Upper lobe of left lung (tissue), 6 donors: ENCODE data around the gene DPP9. TPM values are rescaled to one million over a fixed set of nuclear protein-coding genes. Genes with fewer than 3 reads are reported as not detected.
"Not testable (repeated sequence)": the region's sequence is repeated elsewhere in the genome, so short reads cannot be mapped to it uniquely, and the experiment has no call there.

Experiments used
- ATAC-seq, 2 donors: fragments of 200-7000 bp; cut with Tn5 transposase; one replicate each; pipeline ENCODE4 v1.9.1; 2022; ENCODE audit warnings: mild to moderate bottlenecking in 2 of 2, moderate library complexity in 2 of 2; ENCODE audit not compliant: low FRiP score in 2 of 2
- DNase-seq, 2 donors: peaks; one replicate each; pipeline ENCODE4 v3.0.0-alpha.2; 2019 to 2020
- H3K27ac ChIP-seq, 4 donors: fragments of 200-600 bp; sonication (generic); one replicate each; pipeline ENCODE4 v1.5.1; 2016 to 2019
- H3K27me3 ChIP-seq, 4 donors: fragments of 200-600 bp; sonication (generic); one replicate each; pipeline ENCODE4 v1.5.1; 2017 to 2019
- H3K36me3 ChIP-seq, 4 donors: fragments of 200-600 bp; sonication (generic); one replicate each; pipeline ENCODE4 v1.5.1; 2016 to 2019
- H3K4me1 ChIP-seq, 4 donors: fragments of 200-600 bp; sonication (generic); one replicate each; pipeline ENCODE4 v1.5.1; 2018 to 2019
- H3K4me3 ChIP-seq, 4 donors: fragments of 200-600 bp; sonication (generic); one replicate each; pipeline ENCODE4 v1.5.1; 2017 to 2019; ENCODE audit warnings: mild to moderate bottlenecking in 2 of 4, moderate library complexity in 1 of 4
- H3K9me3 ChIP-seq, 4 donors: fragments of 200-600 bp; sonication (generic); one replicate each; pipeline ENCODE4 v1.5.1; 2018 to 2019
- EP300 ChIP-seq, 4 donors: sonication (generic); formaldehyde crosslinking; IDR thresholded peaks; one replicate each; pipeline ENCODE4 v1.5.1; 2017; ENCODE audit warnings: antibody characterized with exemption in 4 of 4, control low read depth in 2 of 4
- POLR2A ChIP-seq, 4 donors: fragments of 450-650 bp; IDR thresholded peaks; one replicate each; pipeline ENCODE4 v1.5.1; 2016 to 2017; ENCODE audit warnings: antibody characterized with exemption in 4 of 4, mild to moderate bottlenecking in 2 of 4
- POLR2AphosphoS5 ChIP-seq, 2 donors: sonication (generic); formaldehyde crosslinking; IDR thresholded peaks; one replicate each; pipeline ENCODE4 v1.5.1; 2017; ENCODE audit warnings: antibody characterized with exemption in 2 of 2
- WGBS, 2 donors: methylation state at CpG; one replicate each; pipeline ENCODE4 v1.1.5; 2017 to 2018; 5-methylcytosine and 5-hydroxymethylcytosine counted together
- total RNA-seq, 6 donors: library from RNA; depleted of rRNA in 4 of 6; stranded (reverse); fragments of >200 nt in 4 of 6; gene quantifications; one replicate each; pipeline versions ENCODE4 v1.1.0 to v1.2.1, GENCODE V29; 2016 to 2021
- TF ChIP-seq, protein P1 (sequence below), 6 experiments: fragments of 450-650 bp in 4 of 6; fragments of 200-600 bp in 2 of 6; sonication (generic) in 2 of 6; IDR thresholded peaks; one replicate each; pipeline ENCODE4 v1.5.1; 2016 to 2019; ENCODE audit warnings: antibody characterized with exemption in 6 of 6
- donor health status: DM: no; HTN: no; CAD: no; lungs with moderate emphysema.
- donor health status: DM: no; HTN: yes; CAD: no; lungs with severe emphysema.

The DPP9 gene
- total RNA-seq, 6 donors from 2014 or later = 55.1 to 255 (median 89.0) TPM

DNA sequence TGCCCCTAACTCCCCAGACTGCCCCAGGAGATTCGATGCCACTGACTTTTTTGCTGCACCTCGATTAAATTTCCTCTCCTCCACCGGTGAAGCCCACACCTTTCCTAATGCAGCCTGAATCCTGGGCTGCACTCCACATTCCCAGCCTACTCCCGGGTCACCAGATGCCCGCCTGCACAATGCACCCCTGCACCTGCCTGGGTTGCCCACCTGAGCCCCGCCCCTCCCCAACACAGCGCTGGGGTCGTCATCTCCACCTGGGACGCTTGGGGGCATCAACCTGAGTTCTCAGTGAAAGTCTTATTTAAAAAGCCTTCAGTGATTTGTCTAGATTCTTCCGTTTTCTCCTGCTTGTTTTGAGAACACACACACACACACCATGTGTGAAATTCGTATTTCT lies 24.5 kb upstream of the DPP9 start:
- no peak for DNase-seq
- 41 to 42% methylated on average over 11 of the region's 11 CpGs for WGBS, 2 donors
- no peak for ATAC-seq

DNA sequence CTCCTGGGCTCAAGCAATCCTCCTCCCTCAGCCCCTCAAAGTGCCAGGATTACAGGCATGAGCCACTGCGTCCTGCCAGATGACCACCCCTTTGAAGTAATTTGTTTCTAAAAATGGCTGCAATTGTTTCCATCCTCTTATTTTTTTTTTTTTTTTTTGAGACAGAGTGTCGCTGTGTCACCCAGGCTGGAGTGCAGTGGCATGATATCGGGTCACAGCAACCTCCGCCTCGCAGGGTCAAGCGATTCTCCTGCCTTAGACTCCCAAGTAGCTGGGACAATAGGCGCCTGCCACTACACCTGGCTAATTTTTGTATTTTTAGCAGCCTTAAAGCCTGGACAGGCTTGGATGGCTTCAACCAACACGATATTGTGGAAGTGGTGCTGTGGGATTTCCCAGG lies 22.3 kb upstream of the DPP9 start:
- Histone ChIP-seq H3K27me3 (no peaks in the 10 kb centered on the region), H3K4me1 (peaks cover 0 to 5% (median 2%) of the 10 kb centered on the region in 4 donors), H3K4me3 (no peak overlapping the region), H3K36me3 (no peaks in the 10 kb centered on the region), H3K27ac (no peak overlapping the region), H3K9me3 (no peaks in the 10 kb centered on the region)
- no peak for TF ChIP-seq POLR2A (IDR thresholded peaks at IDR 0.05)
- no peak for TF ChIP-seq EP300 (IDR thresholded peaks at IDR 0.05)
- TF ChIP-seq, protein P1, sequence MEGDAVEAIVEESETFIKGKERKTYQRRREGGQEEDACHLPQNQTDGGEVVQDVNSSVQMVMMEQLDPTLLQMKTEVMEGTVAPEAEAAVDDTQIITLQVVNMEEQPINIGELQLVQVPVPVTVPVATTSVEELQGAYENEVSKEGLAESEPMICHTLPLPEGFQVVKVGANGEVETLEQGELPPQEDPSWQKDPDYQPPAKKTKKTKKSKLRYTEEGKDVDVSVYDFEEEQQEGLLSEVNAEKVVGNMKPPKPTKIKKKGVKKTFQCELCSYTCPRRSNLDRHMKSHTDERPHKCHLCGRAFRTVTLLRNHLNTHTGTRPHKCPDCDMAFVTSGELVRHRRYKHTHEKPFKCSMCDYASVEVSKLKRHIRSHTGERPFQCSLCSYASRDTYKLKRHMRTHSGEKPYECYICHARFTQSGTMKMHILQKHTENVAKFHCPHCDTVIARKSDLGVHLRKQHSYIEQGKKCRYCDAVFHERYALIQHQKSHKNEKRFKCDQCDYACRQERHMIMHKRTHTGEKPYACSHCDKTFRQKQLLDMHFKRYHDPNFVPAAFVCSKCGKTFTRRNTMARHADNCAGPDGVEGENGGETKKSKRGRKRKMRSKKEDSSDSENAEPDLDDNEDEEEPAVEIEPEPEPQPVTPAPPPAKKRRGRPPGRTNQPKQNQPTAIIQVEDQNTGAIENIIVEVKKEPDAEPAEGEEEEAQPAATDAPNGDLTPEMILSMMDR (IDR thresholded peaks at IDR 0.05) = no peak
- no peak for TF ChIP-seq POLR2AphosphoS5 (IDR thresholded peaks at IDR 0.05)
- 72 to 75% methylated on average over 8 of the region's 8 CpGs for WGBS, 2 donors
- ATAC-seq = no peak
- DNase-seq = no peak

More for the DNA sequence above, 24.5 kb upstream of the DPP9 start:
- no peak overlapping the region for H3K27ac ChIP-seq
- TF ChIP-seq, protein P1 (IDR thresholded peaks at IDR 0.05) = no peak
- TF ChIP-seq EP300 (IDR thresholded peaks at IDR 0.05) (no peak), POLR2AphosphoS5 (IDR thresholded peaks at IDR 0.05) (no peak), POLR2A (IDR thresholded peaks at IDR 0.05) (no peak)
- peaks cover 0 to 5% (median 2%) of the 10 kb centered on the region in 4 donors for H3K4me1 ChIP-seq
- no peaks in the 10 kb centered on the region for H3K36me3 ChIP-seq
- no peak overlapping the region for H3K4me3 ChIP-seq
- H3K27me3 ChIP-seq = no peaks in the 10 kb centered on the region
- H3K9me3 ChIP-seq = no peaks in the 10 kb centered on the region

DNA sequence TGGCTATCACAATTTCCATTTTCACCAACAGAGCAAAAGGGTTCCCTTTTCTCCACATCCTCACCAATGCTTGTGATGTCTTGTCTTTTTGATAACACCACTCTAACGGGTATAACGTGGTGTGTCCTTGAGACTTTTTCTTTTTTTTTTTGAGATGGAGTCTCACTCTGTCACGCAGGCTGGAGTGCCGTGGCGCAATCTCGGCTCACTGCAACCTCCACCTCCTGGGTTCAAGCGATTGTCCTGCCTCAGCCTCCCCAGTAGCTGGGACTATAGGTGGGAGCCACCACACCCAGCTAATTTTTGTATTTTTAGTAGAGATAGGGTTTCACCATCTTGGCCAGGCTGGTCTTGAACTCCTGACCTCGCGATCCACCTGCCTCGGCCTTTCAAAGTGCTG lies 21.5 kb upstream of the DPP9 start:
- ATAC-seq = not testable (repeated sequence)
- 69 to 78% methylated on average over 10 of the region's 10 CpGs for WGBS, 2 donors

DNA sequence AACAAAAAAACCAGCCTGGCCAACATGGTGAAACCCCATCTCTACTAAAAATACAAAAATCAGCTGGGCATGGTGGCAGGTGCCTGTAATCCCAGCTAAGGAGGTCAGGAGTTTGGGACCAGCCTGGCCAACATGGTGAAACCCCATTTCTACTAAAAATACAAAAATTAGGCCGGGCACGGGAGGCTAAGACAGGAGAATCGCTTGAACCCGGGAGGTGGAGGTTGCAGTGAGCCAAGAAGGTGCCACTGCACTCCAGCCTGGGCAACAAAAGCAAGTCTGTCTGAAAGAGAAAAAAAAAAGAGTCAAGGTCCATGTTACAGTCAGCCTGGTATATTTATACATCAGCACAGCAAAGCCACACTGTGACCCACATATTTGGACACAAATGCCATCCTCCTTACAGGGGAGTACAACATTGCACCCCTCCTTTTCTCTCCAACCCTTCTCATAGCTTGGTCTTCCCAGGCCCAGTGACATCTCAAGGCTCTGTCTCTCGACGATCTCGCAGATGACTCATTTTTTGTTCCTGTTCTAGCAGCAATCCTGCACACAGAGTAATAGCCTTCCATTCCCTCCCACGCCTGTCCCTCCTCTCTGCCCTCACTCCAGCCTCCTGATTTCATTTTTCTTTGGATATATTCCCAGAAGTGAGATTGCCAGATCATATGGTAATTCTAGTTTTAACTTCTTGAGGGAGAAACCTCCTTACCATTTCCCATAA lies 21.0 kb upstream of the DPP9 start:
- H3K27ac ChIP-seq = peak overlapping the region in 1 of 4 donors; percentile 27
- H3K4me3 ChIP-seq = no peak overlapping the region
- H3K9me3 ChIP-seq = no peaks in the 10 kb centered on the region
- H3K4me1 ChIP-seq = peaks cover 0 to 5% (median 2%) of the 10 kb centered on the region in 4 donors
- DNase-seq = no peak
- H3K27me3 ChIP-seq = no peaks in the 10 kb centered on the region
- 51 to 56% methylated on average over 8 of the region's 8 CpGs for WGBS, 2 donors
- no peak for TF ChIP-seq POLR2A (IDR thresholded peaks at IDR 0.05)
- no peak for TF ChIP-seq POLR2AphosphoS5 (IDR thresholded peaks at IDR 0.05)
- TF ChIP-seq EP300 (IDR thresholded peaks at IDR 0.05) = no peak
- TF ChIP-seq, protein P1 (IDR thresholded peaks at IDR 0.05) = no peak
- no peaks in the 10 kb centered on the region for H3K36me3 ChIP-seq
- peak; percentile 70 to 92 for ATAC-seq

More for the DNA sequence above, 21.5 kb upstream of the DPP9 start:
- H3K4me3 ChIP-seq, H3K4me1 ChIP-seq, DNase-seq, H3K27ac ChIP-seq, H3K9me3 ChIP-seq, H3K36me3 ChIP-seq, H3K27me3 ChIP-seq: not testable (repeated sequence)

DNA sequence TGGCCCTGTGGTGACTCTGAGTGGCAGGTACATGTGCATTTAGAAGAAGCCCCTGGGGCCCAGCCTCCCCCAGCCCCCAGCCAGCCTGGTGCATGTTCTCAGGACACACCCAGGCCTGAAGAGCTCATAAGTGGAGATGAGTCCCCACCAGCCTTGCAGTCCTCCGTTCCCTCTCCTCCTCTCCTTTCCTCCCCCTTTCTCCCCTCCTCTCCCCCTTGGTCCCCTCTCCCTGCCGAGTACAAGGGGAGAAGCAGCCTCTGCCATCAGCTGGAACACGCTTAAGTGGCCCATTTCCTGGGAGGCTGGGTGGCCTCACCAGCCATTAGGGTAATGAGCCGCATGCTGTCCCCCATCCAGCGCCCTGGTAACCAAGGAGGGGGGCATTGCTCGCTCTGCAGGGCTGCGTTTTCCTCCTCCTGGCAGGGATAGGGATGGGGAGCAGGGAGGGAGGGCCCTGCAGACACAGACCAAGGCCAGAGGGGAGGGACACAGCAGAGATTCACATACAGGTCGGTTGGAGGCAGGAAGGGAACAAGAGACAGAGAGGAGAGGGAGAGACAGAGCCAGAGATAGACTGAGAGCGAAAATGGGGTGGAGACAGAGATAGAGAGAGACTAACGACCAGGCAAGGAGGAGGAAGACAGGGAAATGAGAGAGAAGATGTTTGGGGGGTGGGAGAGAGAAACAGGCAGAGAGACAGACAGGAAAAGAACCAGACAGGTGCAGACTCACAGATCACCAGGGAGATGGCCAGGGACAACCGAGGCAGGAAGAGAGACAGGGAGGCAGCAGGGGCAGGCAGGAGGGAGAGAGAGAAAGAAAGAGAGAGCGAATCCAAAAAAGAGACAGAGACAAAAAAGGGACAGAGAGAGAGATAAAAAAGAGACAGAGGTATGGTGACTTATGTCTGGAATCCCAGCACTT lies 19.3 kb upstream of the DPP9 start:
- ATAC-seq (peak in 1 of 2 donors; percentile 46), DNase-seq (no peak)
- no peaks in the 10 kb centered on the region for H3K9me3 ChIP-seq
- no peak overlapping the region for H3K4me3 ChIP-seq
- WGBS, 2 donors = 25 to 29% methylated on average over 8 to 12 of the region's 12 CpGs
- no peak overlapping the region for H3K27ac ChIP-seq
- H3K4me1 ChIP-seq = peaks cover 0 to 5% (median 2%) of the 10 kb centered on the region in 4 donors
- no peaks in the 10 kb centered on the region for H3K27me3 ChIP-seq
- H3K36me3 ChIP-seq = no peaks in the 10 kb centered on the region
- TF ChIP-seq POLR2AphosphoS5 (IDR thresholded peaks at IDR 0.05) (no peak), EP300 (IDR thresholded peaks at IDR 0.05) (no peak), POLR2A (IDR thresholded peaks at IDR 0.05) (no peak)
- TF ChIP-seq, protein P1 (IDR thresholded peaks at IDR 0.05) = no peak
